NCI-H748 treated with DMSO at 0.1 percent for 48 hours (cell line): Measurements from ENCODE around the gene RAB40C.

Source experiments
- DNase-seq: peaks from one replicate; lab custom pipeline; 2025; lab: John Stamatoyannopoulos, UW

RAB40C gene

GRCh38 chr16:575354-576196 is 14.3 kb upstream of the RAB40C start:
- DNase-seq: no peak

- DNase-seq: no peak
Observed at GRCh38 chr16:576197-576822, 13.6 kb upstream of the RAB40C start.

- no peak for DNase-seq
Observed at GRCh38 chr16:576823-577201, 13.1 kb upstream of the RAB40C start.

GRCh38 chr16:577796-578195 is 12.1 kb upstream of the RAB40C start:
- DNase-seq: no peak

GRCh38 chr16:578232-578869 is 11.5 kb upstream of the RAB40C start:
- no peak for DNase-seq

- DNase-seq: no peak
Observed at GRCh38 chr16:578870-579405, 10.9 kb upstream of the RAB40C start.

- no peak for DNase-seq
Observed at GRCh38 chr16:580141-580945, 9.5 kb upstream of the RAB40C start.

GRCh38 chr16:580946-581498 is 8.8 kb upstream of the RAB40C start:
- no peak for DNase-seq

GRCh38 chr16:582218-582613 is 7.7 kb upstream of the RAB40C start:
- DNase-seq: no peak

- DNase-seq: no peak
Observed at GRCh38 chr16:582614-583331, 7.1 kb upstream of the RAB40C start.

- DNase-seq: no peak
Observed at GRCh38 chr16:583470-583814, 6.4 kb upstream of the RAB40C start.

GRCh38 chr16:583815-584591 is 5.9 kb upstream of the RAB40C start:
- DNase-seq: no peak

- DNase-seq: no peak
Observed at GRCh38 chr16:585351-585750, 4.5 kb upstream of the RAB40C start.

- no peak for DNase-seq
Observed at GRCh38 chr16:586047-586644, 3.7 kb upstream of the RAB40C start.

- DNase-seq: no peak
Observed at GRCh38 chr16:586645-587590, 2.9 kb upstream of the RAB40C start.

- DNase-seq: no peak
Observed at GRCh38 chr16:588639-588888, 1.3 kb upstream of the RAB40C start.

- DNase-seq: peak; percentile 68
Observed at GRCh38 chr16:588889-589657, 793 bp upstream of the RAB40C start.

- DNase-seq: no peak
Observed at GRCh38 chr16:590188-590814, 435 bp downstream of the RAB40C start.
